SK-N-MC (cell line): ENCODE measurements around the gene ZKSCAN4.

Experiments
- DNase-seq: peaks from one replicate; pipeline ENCODE4 v3.0.0-alpha.2; 2011; ENCODE audit warnings: low read depth, low spot score
- H3K27ac ChIP-seq: fragments of 200-600 bp; sonication (generic); 2 replicates; pipeline ENCODE4 v1.5.1; 2016; ENCODE audit warnings: mixed run types
- H3K36me3 ChIP-seq: fragments of 200-600 bp; sonication (generic); 2 replicates; pipeline ENCODE4 v1.6.1; 2017; ENCODE audit warnings: antibody characterized with exemption, low read length, mixed read lengths; ENCODE audit not compliant: insufficient read depth
- H3K4me3 ChIP-seq: fragments of 200-600 bp; sonication (generic); 2 replicates; pipeline ENCODE4 v1.5.1; 2016
- H3K9ac ChIP-seq: fragments of 200-600 bp; sonication (generic); 2 replicates; pipeline ENCODE4 v1.8.0; 2017; ENCODE audit warnings: mixed run types, mixed read lengths; ENCODE audit not compliant: insufficient read length
- H3K9me3 ChIP-seq: fragments of 200-600 bp; sonication (generic); 2 replicates; pipeline ENCODE4 v1.6.1; 2017; ENCODE audit warnings: low read depth, mild to moderate bottlenecking, antibody characterized with exemption, low read length, moderate library complexity, mixed read lengths
- EZH2 ChIP-seq: fragments of 200-600 bp; sonication (generic); IDR thresholded peaks from one replicate; pipeline ENCODE4 v1.6.1; 2017; ENCODE audit warnings: antibody characterized with exemption
- FOXP2 ChIP-seq: optimal IDR thresholded peaks from 2 replicates; pipeline ENCODE3; 2011; ENCODE audit warnings: mild to moderate bottlenecking, moderate library complexity; ENCODE audit not compliant: insufficient read depth; ENCODE audit errors: extremely low read length, control extremely low read depth
- POLR2AphosphoS5 ChIP-seq: IDR thresholded peaks from 2 replicates; pipeline ENCODE4 v1.6.1; 2012; ENCODE audit warnings: mild to moderate bottlenecking, low read depth, low read length, borderline replicate concordance

Gene ZKSCAN4

DNA sequence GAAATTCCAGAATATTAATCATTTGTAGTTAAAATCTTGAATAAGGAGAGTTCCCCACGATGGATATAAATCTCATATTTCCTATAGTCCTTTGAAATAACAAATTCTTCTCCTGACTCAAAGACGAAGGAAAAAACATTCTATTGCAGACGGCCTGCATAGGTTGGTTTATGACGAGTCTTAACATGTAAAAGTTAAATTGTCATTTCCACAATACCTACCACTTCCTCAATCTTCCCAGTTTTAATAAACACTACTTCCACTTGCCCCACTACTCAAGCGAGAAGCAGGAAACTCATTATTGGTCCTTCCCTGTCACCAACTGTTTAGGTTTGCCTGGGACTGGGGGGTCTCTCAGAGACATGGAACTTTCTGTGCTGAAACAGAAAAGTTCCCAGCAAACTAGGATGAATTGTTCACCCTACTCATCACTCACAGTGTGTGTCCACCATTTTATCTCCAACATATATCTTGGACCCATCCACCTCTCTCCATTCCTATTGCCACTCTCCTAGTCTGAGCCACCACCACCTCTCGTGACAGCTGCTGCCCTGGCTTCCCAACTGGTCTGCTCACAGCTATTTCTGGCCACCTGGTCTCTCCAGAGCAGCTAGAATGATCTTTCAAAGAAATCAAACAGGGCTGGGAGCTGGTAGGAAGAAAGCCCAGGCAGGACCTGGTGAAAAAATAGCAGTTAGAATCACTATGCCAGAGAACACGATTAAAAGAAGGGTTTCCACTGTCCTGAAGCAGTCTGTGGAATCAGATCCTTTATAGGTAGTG, 42.1 kb downstream of the ZKSCAN4 start:
- Histone ChIP-seq H3K9me3 (no peaks in the 10 kb centered on the region), H3K9ac (no peak overlapping the region), H3K4me3 (no peak overlapping the region), H3K27ac (no peak overlapping the region), H3K36me3 (no peaks in the 10 kb centered on the region)
- DNase-seq: no peak
- TF ChIP-seq EZH2 (no peak), FOXP2 (no peak), POLR2AphosphoS5 (no peak)

DNA sequence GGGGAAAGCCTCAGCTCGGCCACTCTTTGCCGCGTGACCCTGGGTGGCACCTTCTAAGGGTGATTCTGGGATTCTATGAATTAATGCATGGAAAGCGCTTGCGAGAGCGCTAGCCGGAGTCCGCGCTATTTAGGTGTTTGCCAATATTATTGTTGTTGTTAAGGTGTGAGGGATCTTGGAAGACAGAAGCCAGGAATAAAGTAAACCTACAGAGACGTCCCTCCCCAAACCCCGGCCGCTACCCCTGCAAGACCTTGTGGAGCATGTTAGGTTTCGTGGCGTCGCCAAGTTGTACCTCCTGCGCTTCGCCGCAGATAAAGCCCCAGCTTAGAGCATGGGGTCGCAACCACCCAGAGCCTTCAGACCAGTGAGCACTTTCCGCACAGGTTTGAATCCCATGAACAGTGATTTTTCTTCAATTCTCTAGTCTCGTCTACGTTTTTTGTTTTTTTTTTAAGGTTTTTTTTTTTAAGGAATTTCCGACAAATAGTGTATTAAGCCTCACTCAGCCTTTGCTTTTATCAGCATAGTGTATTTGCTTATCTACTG, 43.9 kb downstream of the ZKSCAN4 start:
- H3K9ac ChIP-seq: peak overlapping the region; percentile 66
- DNase-seq: no peak

DNA sequence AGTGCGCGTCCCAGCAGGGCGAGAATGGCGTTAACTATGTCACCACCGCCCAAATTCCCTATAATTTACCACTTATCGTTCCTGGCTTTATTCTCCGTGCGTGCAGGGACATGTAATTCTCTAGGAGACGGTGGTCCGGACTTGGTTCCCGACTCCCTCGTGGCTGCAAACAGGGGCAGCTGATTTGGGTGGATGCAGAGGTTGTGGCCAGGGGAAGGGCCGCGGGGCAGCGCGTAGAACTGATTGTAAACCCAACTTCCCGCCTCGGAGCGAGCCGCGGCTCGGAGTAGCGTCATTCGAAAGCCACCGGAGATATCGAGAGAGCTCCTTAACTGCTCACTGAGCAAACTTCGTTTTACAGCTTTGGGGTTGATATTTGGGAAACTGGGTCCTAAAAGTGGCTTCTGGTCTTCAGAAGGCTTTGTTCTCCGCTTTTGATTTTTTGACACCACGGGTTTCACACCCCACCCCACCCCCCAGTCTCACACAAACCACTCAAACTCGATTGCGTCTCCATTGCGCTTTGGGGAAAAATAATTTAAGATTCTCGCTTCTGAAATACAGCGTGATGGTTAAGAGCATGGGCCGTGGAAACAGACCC, 44.5 kb downstream of the ZKSCAN4 start:
- H3K4me3 ChIP-seq: peak overlapping the region; percentile 78
- no peak for TF ChIP-seq FOXP2
- no peak for TF ChIP-seq EZH2
- TF ChIP-seq POLR2AphosphoS5: no peak; the same call in 1 of the 2 replicates
- H3K9me3 ChIP-seq: no peaks in the 10 kb centered on the region
- peak overlapping the region; percentile 66 for H3K9ac ChIP-seq
- H3K27ac ChIP-seq: no peak overlapping the region
- no peaks in the 10 kb centered on the region for H3K36me3 ChIP-seq
- no peak for DNase-seq

More for the DNA sequence above, 43.9 kb downstream of the ZKSCAN4 start:
- Histone ChIP-seq H3K36me3 (no peaks in the 10 kb centered on the region), H3K4me3 (peak overlapping the region; percentile 78), H3K27ac (no peak overlapping the region), H3K9me3 (no peaks in the 10 kb centered on the region)
- TF ChIP-seq FOXP2 (no peak), EZH2 (no peak), POLR2AphosphoS5 (no peak)

DNA sequence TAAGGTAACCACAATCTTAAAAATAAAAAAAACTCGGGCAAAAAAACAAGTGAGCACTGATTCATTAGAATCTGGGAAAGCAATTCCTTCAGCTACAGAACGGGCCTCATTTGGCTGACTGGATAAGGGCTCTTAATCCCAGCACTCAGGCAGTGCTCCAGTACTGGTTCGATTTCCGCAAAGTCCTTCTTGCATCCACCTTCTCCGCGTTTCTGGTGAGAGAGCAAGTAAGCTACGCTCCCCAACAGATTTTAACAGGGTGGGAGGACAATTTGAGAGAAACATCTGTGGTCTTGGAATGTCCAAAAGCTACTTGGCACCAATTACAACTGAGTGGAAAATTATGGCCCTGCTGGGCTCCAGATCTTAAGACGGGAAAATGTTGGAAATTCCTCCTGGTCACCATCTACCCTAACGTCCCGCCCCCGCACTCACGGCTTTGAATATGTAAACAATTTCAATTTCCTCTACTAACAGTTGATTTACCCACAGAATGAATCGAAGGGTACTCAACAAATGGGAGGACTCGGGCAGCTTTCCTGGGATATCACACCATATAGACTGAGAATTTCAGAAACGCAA, 45.0 kb downstream of the ZKSCAN4 start:
- Histone ChIP-seq H3K9me3 (no peaks in the 10 kb centered on the region), H3K4me3 (peak overlapping the region; percentile 78), H3K27ac (no peak overlapping the region), H3K36me3 (no peaks in the 10 kb centered on the region), H3K9ac (peak overlapping the region; percentile 66)
- TF ChIP-seq POLR2AphosphoS5 (no peak), EZH2 (no peak), FOXP2 (no peak)
- no peak for DNase-seq

DNA sequence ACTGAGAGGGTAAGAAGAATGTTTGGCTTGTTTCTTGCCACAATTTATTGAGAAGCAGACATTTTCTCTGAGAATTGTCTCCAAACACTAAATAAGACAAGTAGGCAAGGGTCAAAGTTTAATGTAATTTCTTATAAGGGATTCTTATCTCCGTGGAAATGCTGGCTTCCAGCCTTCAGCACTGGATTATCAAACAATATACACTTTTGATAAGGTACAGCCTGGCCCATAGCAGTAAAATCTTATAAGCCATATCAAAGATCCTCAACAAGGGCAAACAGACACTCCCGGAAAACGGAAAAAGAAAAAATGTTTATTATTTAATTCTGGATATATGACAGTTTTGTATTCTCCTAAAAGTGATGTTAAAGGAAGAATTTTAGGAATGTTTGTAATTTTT, 45.5 kb downstream of the ZKSCAN4 start:
- Histone ChIP-seq H3K4me3 (no peak overlapping the region), H3K9ac (no peak overlapping the region), H3K27ac (no peak overlapping the region), H3K36me3 (no peaks in the 10 kb centered on the region), H3K9me3 (no peaks in the 10 kb centered on the region)
- DNase-seq: no peak
- no peak for TF ChIP-seq POLR2AphosphoS5
- TF ChIP-seq EZH2: no peak
- TF ChIP-seq FOXP2: no peak

DNA sequence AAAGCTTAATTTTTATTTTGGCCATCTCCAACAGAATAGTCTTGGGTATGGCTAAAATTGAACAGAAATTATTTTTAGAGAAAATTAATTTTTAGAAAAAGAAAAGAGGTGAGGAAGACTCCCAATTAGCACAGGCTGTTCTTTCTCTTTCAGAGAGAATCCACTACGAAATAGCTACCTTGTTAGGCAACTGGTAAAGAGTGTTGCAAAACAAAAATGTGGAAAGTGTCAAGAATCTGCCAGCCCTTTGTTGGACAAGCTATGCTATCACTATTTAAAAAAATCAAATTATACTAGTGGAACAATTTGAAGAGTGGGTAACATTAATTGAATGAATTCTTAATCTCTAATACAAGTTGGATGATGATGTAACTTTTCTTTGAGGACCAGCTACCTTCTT, 46.2 kb downstream of the ZKSCAN4 start:
- no peak for DNase-seq
- no peak for TF ChIP-seq FOXP2
- TF ChIP-seq POLR2AphosphoS5: no peak
- TF ChIP-seq EZH2: no peak

DNA sequence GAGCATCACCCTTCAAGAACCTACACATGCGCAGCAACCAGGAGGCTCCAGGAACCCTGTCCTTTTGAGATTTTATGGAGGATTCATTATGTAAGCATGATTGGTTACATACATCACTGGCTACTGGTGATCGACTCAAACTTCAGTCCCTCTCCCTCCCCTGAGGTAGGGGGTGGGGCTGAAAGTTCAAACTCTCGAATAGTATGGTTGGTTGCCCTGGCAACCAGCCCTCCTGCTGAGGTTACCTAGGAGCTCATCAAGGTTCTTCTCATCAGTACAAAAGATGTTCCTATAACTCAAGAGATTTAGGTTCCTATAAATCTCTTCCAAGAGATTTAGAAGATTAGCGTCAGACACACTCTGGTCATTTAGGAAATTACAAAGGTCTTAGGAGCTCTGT, 48.9 kb downstream of the ZKSCAN4 start:
- Histone ChIP-seq H3K4me3 (no peak overlapping the region), H3K27ac (no peak overlapping the region), H3K9me3 (no peaks in the 10 kb centered on the region), H3K36me3 (no peaks in the 10 kb centered on the region), H3K9ac (no peak overlapping the region)
- no peak for DNase-seq
- TF ChIP-seq POLR2AphosphoS5: no peak
- TF ChIP-seq EZH2: no peak
- no peak for TF ChIP-seq FOXP2

More for the DNA sequence above, 46.2 kb downstream of the ZKSCAN4 start:
- no peak overlapping the region for H3K27ac ChIP-seq
- H3K36me3 ChIP-seq: no peaks in the 10 kb centered on the region
- no peak overlapping the region for H3K9ac ChIP-seq
- no peaks in the 10 kb centered on the region for H3K9me3 ChIP-seq
- H3K4me3 ChIP-seq: no peak overlapping the region

DNA sequence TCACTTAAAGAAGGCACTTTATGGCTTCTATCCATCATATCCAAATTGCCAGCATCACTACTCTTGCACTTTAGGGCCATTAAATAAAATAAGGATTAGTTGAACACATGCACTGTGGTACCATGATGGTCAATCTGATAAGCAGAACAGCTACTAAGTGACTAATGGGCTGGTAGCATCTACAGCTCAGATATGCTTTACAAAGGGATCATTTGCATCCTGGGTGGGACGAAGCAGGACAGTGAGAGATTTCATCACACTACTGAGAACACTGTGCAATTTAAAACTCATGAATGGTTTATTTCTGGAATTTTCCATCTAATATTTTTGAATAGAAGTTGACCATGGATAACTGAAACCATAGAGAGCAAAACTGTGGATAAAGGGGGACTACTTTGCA, 52.0 kb downstream of the ZKSCAN4 start:
- Histone ChIP-seq H3K9ac (no peak overlapping the region), H3K27ac (no peak overlapping the region), H3K9me3 (no peaks in the 10 kb centered on the region), H3K36me3 (no peaks in the 10 kb centered on the region), H3K4me3 (no peak overlapping the region)
- no peak for DNase-seq
- no peak for TF ChIP-seq POLR2AphosphoS5
- TF ChIP-seq EZH2: no peak
- no peak for TF ChIP-seq FOXP2
